Stimulated activated CD8-positive, alpha-beta memory T cell treated with anti-CD3 and anti-CD28 coated beads, Interleukin-4, amount 100 ng/mL, for 4 hours (primary cell): ENCODE results near the gene CUX1.
"Not testable (repeated sequence)": the region's sequence is repeated elsewhere in the genome, so short reads cannot be mapped to it uniquely, and the experiment has no call there.

Experiments
- DNase-seq, 2 donors: peaks; one replicate each; pipeline ENCODE4 v3.0.0-alpha.2; 2020; ENCODE audit warnings: low read depth in 2 of 2, low spot score in 1 of 2

CUX1 gene

DNA sequence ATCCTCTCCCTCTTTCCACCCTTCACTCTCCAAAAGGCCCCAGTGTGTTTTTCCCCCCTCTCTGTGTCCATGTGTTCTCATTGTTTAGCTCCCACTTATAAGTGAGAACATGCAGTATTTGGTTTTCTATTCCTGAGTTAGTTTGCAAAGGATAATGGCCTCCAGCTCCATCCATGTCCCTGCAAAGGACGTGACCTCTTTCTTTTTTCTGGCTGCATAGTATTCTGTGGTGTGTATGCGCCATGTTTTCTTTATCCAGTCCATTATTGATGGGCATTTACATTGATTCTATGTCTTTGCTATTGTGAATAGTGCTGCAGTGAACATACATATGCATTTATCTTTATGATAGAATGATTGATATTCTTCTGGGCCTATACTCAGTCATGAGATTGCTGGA lies 31.9 kb downstream of the CUX1 start:
- not testable (repeated sequence) for DNase-seq

DNA sequence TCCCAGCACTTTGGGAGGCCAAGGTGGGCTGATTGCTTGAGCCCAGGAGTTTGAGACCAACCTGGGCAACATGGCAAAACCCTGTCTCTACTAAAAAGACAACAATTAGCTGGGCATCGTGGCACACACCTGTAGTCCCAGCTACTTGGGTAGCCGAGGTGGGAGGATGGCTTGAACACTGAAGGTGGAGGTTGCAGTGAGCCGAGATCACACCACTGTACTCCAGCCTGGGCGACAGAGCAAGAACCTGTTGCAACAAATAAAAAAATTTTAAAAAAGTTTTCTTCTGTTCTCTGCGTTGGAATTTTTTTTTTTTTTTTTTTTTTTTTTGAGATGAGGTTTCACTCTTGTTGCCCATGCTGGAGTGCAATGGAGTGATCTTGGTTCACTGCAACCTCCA lies 34.9 kb downstream of the CUX1 start:
- not testable (repeated sequence) for DNase-seq

DNA sequence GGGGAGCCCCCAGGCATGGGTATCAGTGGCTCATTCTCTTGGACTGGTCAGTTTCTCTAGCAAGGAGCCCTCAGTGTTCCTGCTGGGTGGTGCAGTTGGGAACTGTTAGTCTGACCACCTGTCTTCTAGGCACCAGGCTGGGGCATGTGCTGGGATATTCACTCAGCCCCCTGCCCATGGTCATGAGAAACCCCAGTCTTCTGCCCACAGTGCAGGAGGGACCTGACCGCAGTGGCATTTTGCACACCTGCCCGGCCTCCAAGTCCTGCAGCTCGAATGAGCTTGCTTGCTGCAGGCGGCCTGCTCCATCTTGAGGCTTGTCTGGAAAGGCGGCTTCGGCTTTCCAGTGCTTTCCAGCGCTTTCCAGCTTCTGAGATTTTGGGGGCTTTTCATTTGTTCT lies 36.3 kb downstream of the CUX1 start:
- no peak for DNase-seq

GRCh38 chr7:101854084-101854865 lies 36.8 kb downstream of the CUX1 start:
- DNase-seq: no peak

DNA sequence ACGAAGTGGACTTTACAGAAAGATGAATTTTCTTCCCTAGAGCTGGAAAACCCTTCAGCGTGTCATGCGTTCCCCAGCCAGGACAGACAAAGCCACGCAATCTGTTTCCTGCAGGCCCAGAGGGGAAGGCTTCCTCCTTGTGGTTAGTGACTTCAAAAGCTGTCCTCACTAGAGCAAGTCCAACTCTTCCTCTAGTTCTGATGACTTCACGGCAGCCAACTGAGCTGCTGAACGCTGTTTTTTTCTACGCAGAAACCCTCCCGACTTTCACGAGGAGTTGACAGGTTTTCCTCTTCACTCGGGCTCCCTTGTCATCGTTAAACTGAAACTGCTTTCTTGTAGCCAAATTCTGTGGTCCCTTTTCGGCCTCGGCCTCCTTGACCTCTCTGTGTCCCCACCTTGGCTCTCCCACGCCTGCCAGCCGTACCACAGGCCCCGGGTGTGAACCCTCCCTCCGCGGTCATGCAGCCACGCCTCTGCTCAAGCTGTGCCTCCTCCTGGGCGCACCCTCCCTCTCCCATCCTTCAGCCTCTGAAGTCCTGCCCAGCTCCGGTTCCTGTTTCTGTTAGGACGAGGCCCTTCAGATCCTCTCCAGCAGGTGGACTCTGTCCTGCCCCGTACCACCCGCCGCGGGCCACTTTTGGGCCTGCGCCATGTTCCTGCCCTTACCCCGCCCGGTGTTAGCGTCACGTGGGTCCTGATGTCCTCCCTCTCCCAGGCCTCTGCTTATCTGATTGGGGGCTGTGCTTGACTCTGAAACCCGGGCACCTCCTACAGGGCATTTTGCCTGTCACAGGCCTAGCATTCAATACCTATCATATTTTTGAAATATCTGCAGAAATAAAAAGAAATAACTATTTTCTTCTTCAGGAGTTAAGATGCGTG lies 39.3 kb downstream of the CUX1 start:
- DNase-seq: peak; percentile 33 to 48

DNA sequence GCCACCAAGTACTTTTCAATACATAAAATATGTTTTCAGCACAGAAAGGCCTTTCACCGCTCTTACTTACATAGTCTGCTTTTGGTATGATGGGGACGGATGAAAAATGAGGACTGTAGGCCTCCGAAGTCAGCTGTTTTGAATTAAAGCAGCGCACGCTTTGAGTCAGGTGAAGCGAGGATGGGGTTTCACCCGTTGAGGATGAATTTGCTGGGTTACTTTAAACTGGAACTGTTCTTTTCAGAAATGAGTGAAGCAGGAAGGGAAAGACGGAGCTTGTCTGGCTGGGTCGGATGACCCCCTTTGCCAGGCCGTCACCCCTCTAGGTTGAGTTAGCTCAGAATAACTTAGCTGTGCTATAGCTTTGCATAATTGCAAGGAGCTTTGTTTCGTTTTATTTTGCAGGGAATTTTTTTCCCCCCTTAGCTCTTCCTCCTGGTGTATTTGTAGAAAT lies 40.0 kb downstream of the CUX1 start:
- DNase-seq: no peak

DNA sequence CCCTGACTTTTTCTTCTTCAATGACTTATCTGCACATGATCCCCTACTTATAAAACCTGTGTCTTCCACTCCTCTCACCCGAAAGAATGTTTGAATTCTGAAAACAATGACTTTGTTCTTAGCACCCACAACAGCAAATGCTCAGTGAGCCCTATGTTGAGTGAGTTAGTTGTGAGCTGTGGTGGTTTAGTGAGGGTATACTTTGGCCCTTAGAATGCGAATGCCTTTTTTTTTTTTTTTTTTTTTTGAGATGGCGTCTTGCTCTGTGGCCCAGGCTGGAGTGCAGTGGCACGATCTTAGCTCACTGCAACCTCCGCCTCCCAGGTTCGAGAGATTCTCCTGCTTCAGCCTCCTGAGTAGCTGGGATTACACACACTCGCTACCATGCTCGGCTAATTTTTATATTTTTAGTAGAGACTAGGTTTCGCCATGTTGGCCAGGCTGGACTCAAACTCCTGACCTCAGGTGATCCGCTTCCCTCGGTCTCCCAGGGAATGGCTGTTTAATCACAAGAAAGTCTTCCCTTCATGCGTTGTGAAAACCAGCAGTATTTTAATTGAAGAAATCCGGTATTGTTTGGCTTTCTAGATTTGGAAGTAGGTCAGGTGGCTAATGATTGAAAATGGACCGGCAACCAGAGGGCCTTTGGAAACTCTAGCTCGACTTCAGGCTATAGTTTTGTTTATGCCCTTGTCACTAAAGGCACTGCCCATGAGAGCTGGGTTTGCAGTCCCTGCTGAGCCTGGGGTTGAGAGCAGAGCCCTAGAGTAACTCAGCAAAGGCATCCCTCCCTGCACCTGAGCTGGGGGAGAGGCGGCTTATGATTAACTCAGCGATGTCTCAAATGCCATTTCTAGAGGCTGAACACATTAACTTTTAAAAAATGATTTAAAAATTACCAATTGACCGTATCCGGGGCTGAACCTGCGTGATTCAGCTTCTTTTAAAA lies 41.3 kb downstream of the CUX1 start:
- DNase-seq: no peak

GRCh38 chr7:101859411-101860106 lies 42.1 kb downstream of the CUX1 start:
- DNase-seq: no peak

- no peak for DNase-seq
These were observed 43.1 kb downstream of the CUX1 start for GRCh38 chr7:101860316-101861217.

GRCh38 chr7:101861218-101861775 lies 43.9 kb downstream of the CUX1 start:
- no peak for DNase-seq

DNA sequence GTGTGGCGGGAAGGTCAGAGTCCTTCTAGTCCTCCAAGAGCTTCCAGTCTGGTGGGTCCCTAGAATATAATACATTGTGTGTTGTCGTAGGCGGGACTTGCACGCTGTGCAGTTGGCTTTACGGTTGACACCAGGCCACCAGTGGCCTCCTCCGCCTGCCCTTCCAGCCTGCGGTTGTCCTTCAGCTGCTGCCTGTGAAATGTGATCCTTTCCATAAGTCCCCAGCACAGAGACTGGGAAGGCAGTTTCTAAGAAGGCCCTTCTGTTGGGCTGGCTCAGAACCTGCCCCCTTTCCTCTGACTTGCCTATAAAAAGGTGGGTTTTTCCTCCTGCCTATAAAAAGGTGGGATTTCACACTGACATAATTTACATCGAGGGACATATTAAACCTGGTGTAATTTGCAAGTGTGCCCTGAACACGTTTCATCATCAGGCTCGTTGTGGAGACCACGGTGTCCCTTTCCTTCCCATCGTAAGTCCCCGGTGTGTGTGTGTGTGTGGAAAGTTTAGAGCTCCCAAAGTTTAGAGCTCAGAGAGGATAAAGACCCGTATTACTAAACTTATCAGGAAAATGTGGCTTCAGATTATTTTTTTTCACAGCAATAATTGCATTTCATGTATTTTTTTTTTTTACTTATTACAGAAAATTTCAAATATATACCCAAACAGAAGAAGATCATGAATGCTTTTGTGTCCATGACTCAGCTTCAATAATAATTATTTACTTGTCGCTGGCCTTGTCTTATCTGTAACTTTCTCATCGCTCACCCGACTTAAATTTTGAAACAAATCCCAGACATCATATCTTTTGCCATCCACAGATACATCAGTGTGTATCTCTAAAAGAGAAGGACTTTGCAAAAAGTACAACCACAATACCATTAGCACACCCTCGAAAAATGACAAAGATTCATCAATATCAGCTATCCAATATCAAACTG lies 45.1 kb downstream of the CUX1 start:
- DNase-seq: no peak

DNA sequence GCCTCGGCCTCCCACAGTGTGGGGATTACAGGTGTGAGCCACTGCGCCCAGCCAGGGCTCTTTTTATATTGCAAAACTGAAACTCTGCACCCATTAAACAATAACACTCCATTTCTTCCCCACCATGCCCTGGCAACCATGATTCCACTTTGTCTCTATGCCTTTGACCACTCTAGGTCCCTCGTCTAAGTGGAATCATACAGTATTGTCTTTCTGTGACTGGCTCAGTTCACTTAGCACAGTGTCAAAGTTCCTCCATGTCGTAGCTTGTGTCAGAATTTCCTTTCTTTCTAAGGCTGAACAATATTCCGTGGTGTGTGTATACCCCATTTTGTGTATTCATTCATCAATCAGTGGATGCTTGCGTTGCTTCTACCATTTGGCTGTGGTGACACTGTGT lies 46.2 kb downstream of the CUX1 start:
- DNase-seq: no peak

DNA sequence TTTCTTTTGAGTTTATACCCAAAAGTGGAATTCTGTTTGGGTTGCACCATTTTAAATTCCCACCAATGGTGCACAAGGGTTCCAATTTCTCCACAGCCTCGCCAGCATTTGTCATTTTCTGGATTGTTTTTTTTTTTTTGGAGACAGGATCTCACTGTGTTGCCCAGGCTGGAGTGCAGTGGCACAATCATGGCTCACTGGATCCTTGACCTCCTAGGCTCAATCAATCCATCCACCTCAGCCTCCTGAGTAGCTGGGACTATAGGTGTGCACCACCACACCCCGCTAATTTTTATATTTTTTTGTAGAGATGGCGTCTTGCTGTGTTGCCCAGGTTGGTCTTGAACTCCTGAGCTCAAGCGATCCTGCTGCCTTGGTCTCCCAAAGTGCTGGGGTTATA lies 46.6 kb downstream of the CUX1 start:
- no peak for DNase-seq

DNA sequence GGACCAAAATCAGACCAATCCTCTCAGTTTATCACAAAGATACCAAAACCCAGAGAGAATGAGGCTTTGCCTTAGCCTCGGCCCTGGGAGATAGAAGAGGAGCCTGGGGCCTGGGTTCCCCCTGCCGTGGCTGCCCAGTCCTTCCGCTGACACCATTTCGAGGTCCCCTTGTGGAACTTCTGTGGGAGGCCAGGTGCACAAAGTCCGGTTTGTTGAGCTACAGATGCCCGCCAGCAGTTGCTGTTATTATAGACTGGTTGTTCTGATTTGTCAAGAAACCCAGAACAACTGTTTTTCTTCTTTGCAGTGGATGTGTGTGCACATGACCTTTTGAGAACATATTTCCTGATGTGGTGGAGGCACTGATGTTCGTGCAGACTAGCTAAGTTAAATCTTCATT lies 47.6 kb downstream of the CUX1 start:
- no peak for DNase-seq

DNA sequence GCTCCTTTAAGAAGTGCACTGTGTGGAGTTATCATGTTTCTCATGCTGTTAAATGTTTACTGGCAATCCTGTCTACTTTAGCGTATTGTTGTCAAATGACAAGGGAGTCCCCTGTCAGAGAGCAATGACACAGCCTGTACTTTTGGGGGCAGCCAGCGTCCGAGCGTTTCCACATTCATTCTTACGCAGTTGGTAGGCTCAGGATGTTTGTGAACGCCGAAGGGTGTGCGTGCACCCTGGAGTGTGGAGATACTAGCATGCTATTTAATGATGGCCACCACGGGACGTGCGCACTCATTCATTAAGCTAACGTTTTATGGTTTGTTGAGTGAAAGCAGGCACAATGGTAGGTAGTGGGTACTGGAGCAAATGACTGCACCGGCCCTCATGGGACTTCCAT lies 48.0 kb downstream of the CUX1 start:
- DNase-seq: no peak

DNA sequence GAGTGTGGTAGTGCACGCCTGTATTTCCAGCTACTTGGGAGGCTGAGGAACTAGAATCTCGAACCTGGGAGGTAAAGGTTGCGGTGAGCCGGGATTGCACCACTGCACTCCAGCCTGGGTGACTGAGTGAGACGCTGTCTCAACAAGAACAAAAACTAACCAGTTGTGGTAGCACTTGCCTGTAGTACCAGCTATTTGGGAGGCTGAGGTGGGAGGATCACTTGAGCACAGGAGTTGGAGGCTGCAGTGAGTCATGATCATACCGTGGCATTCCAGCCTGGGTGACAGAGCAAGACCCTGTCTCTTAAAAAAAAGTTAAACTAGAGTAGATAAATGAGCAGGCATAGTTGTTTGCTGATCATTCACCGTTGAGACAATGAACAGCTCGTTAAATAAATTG lies 48.9 kb downstream of the CUX1 start:
- no peak for DNase-seq

DNA sequence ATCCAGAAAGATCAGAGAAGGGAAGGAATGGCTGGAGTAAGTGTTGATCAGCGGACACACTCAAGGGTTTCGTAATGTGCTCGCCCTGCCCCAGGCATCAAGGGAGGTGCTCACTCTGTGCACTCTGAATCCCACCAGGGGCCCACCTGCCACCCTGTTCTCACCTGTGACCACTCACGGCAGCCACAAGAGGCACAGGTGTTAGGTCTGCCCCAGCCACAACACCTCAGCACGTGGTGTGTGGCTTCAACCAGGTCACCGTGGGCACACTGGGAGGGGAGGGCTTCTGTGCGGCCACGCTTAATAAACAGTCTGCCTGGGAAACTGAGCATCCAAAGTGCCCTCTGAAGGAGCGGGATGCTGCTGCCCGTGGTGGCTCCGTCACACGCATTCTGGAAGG lies 49.8 kb downstream of the CUX1 start:
- DNase-seq: no peak

DNA sequence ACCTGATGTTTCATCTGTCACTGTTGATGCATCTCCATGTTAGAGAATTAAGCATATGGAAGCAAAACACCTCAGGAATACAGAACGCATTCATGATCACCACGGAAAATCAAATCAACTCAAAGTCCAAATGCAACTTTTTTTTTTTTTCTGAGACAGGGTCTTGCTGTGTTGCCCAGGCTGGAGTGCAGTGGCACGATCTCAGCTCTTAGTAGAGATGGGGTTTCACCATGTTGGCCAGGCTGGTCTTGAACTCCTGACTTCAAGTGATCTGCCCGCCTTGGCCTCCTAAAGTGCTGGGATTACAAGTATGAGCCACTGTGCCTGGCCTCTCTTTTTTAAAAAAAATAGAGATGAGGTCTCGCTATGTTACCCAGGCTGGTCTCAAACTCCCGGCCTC lies 50.3 kb downstream of the CUX1 start:
- not testable (repeated sequence) for DNase-seq
